GM18520 (cell line): ENCODE data around the gene ILF2.

ENCODE experiments used
- ATAC-seq: cut with Tn5 transposase; IDR thresholded peaks from one replicate; pipeline ENCODE4 v1.9.1; 2021; ENCODE audit not compliant: unreplicated experiment

ILF2 gene

DNA sequence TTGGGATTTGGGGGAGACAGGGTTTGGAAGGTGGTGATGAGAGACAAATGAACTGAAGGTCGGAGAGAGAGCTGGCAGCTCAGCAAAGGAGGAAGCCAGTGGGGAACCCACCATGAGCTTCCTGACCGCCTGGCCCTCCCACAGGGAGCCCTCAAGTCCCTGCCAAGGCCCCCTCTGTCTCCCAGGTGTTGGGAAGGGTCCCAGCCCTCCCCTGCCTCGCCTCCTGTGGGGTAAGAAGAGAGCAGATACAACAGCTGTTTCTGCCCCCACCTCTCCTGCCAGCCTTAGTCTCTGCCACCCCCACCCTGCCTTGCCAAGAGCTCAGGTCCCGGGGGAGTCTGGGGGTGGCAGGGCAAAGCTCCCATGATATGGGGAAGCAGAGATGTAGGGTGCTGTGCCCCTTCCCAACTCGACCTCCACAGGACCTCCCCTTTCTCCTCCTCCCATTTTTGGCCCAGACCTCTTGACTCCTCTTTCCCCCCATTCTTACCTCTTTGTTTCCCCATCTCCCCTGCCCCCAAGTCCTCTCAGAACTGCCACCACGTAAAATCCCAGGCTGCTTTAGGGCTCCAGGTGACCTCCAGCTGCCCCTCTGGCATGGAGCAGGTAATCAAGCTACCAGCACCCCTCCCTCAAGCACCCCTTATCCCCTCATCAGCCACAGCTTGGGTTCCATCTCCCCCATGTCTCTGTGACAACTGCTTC lies 42.0 kb downstream of the ILF2 start:
- no peak for ATAC-seq

DNA sequence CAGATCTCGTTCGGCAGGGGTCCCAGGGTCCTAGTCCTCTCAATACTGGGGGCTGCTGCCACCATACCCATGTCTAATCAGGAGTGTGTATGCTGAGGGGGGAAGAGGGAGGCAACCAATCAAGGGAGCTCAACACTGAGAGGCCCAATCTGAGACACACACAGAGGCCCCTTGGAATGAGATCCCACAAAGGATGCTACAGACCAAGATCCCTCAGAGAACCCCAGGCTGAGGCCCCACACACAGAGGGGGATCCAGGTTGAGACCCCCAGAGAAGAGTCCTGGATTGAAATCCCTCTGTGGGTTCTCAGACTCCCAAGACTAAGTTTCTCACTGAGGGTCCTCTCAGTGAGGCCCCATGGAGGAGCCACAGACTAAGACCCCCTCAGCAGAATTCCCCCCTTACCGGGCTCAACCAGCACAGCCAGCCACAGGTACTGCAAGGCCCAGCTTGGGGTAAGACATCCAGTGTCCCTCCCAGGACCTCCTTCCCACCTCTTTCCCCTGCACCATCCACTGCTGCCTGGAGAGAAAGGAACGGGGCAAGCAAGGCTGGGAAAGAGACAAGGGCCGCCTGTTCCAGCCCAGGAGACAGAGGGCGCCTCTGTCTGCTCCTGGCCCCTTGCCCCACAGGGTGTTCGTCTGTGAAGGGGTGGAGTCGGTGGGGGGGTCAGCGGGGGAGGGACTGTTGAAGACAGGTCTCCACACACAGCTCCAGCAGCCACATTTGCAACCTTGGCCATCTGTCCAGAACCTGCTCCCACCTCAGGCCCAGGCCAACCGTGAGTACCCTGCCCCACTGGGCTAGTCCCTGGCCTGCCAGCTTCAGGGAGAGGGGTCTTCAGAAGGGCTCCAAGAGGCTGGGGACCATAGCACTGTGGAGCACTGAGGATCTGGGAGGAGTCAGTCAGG lies 42.8 kb downstream of the ILF2 start, which contains the start of gene S100A1:
S100A1 (plus strand) TSS at position 720 of the 912 bp plus-strand sequence. CDS start 2,088 bp downstream, outside the sequence.
- ATAC-seq = no peak

- ATAC-seq = no peak
Measured at GRCh38 chr1:153626904-153627714, 43.7 kb downstream of the ILF2 start, which contains the start of gene S100A13. TSS of gene S100A13 (minus strand) at chr1:153627505. CDS start at chr1:153626472, 1,033 bp downstream.

GRCh38 chr1:153626477-153626903 lies 44.3 kb downstream of the ILF2 start:
- no peak for ATAC-seq

DNA sequence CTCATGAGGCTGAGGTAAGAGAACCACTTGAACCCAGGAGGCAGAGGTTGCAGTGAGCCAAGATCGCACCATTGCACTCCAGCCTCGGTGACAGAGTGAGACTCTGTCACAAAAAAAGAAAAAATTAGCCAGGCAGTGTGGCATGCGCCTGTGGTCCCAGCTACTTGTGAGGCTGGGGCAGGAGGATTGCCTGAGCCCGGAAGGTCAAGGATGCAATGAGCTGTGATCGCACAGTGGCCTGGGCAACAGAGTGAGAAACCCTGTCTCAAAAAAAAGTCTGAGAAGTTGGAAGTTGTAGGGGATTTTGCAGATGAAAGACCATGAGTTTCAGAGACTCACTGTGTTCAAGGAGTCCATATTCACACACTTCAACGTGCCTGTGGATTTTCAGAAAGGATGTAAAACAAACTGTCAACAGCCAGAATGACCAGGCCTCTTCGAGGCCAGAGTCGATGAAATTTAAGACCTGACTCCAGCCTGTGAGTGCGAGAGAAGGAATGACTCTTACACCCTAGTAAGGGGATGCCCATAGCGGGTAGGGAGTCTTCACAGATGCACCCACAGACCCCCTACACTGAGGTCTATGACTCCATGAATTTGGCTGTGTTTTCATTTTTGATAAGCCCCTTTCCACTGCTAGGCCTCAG lies 45.7 kb downstream of the ILF2 start:
- ATAC-seq = no peak

GRCh38 chr1:153623101-153623500 lies 47.7 kb downstream of the ILF2 start:
- no peak for ATAC-seq

- no peak for ATAC-seq
Measured at GRCh38 chr1:153619171-153619570, 51.6 kb downstream of the ILF2 start.

- no peak for ATAC-seq
Measured at GRCh38 chr1:153617663-153618062, 53.1 kb downstream of the ILF2 start.

GRCh38 chr1:153616917-153617311 lies 53.9 kb downstream of the ILF2 start:
- no peak for ATAC-seq

DNA sequence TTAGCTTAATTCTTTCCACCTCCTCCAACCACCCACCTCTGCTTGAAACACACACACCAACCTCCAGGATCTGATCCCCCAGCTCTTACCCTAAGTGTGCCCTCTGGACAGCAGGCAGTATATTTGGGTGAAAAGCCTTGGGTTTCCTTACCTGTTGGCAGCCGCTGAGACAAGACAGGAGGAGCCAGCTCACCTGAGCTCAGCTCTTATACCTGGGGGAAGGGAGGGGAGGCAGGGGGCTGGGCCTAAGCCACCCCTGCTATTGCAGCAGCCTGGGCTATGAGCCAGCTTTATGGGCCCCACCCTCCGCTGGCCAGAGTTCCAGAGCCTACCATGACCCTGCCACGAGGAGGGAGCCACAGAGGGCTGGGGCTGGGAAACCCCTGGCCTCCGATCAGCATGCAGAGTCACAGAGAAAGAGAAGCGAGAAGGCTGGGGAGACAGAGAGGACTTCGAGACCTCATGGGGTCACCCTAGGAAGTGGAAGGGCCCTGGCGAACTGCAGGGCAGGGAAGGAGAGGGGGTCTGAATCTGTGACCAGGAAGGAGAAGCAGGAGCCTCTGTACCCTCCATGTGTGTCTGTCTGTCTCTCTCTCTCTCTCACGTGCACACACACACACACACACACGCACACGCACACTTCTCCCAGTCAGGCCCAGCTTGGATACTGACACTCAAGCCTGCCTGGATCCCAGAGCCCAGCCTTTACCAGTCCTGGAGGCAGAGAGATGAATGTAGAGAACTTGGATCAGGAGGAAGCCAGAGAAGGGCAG lies 54.5 kb downstream of the ILF2 start, which contains the start of gene S100A14:
S100A14 (minus strand) TSS at position 182 of the 773 bp plus-strand sequence. CDS start 467 bp downstream, outside the sequence.
- ATAC-seq = no peak

- no peak for ATAC-seq
Measured at GRCh38 chr1:153615406-153615805, 55.4 kb downstream of the ILF2 start.

DNA sequence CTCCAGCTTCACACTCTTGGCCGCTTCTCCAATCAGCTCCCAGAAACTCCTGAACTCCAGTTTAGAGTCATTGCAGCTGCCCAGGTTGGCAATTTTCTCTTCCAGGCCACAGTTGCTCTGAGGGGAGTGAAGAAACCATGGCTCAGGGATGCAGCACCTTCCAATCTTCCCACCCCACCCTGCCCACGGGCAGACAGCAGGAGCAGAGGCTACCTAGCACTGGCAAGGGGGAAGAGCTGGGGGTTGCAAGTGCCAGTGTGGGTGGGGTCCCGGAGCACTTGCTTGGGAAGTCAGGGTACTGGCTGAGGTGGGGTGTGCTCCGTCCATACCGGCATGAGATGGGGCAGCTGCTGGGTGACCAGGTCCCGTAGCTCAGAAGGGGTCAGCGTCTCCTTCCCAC lies 55.9 kb downstream of the ILF2 start:
- ATAC-seq = no peak

GRCh38 chr1:153614189-153614900 lies 56.4 kb downstream of the ILF2 start:
- no peak for ATAC-seq

DNA sequence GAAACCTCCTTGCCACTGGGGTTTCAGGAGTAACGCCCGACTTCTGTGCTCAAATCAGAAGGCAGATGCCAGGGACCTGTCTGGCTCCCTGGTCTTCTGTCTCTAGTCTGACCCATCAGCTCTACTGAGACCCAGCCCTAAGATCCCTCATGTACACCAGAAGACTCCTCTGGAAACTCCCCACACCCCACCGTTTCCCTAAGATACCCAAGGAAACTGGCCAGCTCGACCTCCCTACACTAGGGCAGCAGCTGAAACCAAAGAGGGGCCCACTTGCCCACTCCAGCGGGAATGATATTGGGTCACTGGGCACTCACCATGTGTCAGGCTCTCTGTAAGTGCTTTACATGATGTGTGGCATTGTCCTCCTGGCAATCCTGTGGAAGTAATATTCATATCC lies 57.4 kb downstream of the ILF2 start:
- ATAC-seq = no peak

DNA sequence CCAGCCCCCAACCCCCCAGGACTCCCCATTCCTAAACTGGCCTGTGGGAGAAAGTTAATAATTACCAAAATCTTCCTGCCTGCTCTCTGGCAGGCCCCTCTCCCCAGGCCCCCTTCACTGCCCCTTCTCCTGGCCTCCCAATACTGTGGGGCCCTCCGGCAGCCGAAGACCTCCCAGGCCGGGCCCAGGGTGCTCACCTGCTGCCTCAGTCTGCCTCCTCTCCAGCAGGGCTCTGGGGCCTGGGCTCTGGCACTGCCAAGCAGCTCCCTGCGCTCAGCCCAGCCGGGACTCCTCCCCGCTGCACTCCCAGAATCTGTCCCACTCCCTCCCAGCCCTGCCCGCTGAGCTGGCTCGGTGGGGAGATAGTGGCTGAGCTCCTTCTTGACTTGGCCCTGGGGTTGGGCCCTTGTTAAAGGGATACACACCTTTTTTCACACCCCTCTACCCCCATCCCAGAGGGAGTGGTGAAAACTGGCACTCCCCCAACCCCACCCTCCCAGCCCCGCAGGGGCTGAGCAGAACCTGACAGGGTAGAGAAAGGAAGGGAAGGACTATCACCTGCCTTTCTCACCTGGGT lies 58.0 kb downstream of the ILF2 start, which contains the start of gene S100A16:
S100A16 (minus strand) TSS at position 383 of the 577 bp plus-strand sequence. CDS start 4,986 bp downstream, outside the sequence.
- no peak for ATAC-seq

GRCh38 chr1:153612111-153612754 lies 58.6 kb downstream of the ILF2 start:
- ATAC-seq = no peak
